COR-L47 (cell line): ENCODE measurements around the gene FLG.
"Not testable (repeated sequence)": the region's sequence is repeated elsewhere in the genome, so short reads cannot be mapped to it uniquely, and the experiment has no call there.

Experiments
- DNase-seq: peaks from one replicate; lab custom pipeline; 2025; lab: John Stamatoyannopoulos, UW

Gene FLG

GRCh38 chr1:152325111-152325510 is at the start of gene FLG:
Gene FLG, minus strand, starts transcription at chr1:152325239. Its CDS starts 9,783 bp downstream, at chr1:152315456.
- DNase-seq: no peak

GRCh38 chr1:152374451-152374850 is 49.4 kb upstream of the FLG start:
- DNase-seq: no peak

GRCh38 chr1:152372672-152373071 is 47.6 kb upstream of the FLG start:
- DNase-seq: no peak

- no peak for DNase-seq
These were observed 42.4 kb upstream of the FLG start for GRCh38 chr1:152367436-152367835.

GRCh38 chr1:152359906-152360305 is 34.9 kb upstream of the FLG start, which contains the start of gene FLG2:
Gene FLG2, minus strand, starts transcription at chr1:152360006. Its CDS starts 1,122 bp downstream, at chr1:152358884.
- no peak for DNase-seq

GRCh38 chr1:152356736-152357135 is 31.7 kb upstream of the FLG start:
- no peak for DNase-seq

- DNase-seq: no peak
These were observed 24.6 kb upstream of the FLG start for GRCh38 chr1:152349611-152350010.

GRCh38 chr1:152348447-152348846 is 23.4 kb upstream of the FLG start:
- no peak for DNase-seq

- DNase-seq: peak; percentile 4
These were observed 22.2 kb upstream of the FLG start for GRCh38 chr1:152347116-152347728.

- no peak for DNase-seq
These were observed 19.4 kb upstream of the FLG start for GRCh38 chr1:152344438-152344837.

GRCh38 chr1:152343006-152343405 is 18.0 kb upstream of the FLG start:
- no peak for DNase-seq

GRCh38 chr1:152335399-152335798 is 10.4 kb upstream of the FLG start:
- no peak for DNase-seq

- DNase-seq: no peak
These were observed 3.9 kb upstream of the FLG start for GRCh38 chr1:152328801-152329391.

- no peak for DNase-seq
These were observed 11.1 kb downstream of the FLG start for GRCh38 chr1:152313970-152314369.

GRCh38 chr1:152313319-152313801 is 11.7 kb downstream of the FLG start:
- no peak for DNase-seq

- not testable (repeated sequence) for DNase-seq
These were observed 12.9 kb downstream of the FLG start for GRCh38 chr1:152312169-152312568.

GRCh38 chr1:152309955-152310354 is 15.1 kb downstream of the FLG start:
- no peak for DNase-seq

- not testable (repeated sequence) for DNase-seq
These were observed 15.6 kb downstream of the FLG start for GRCh38 chr1:152309320-152309901.

- DNase-seq: not testable (repeated sequence)
These were observed 16.3 kb downstream of the FLG start for GRCh38 chr1:152308758-152309157.

GRCh38 chr1:152307970-152308369 is 17.1 kb downstream of the FLG start:
- DNase-seq: not testable (repeated sequence)

GRCh38 chr1:152306123-152306522 is 18.9 kb downstream of the FLG start:
- DNase-seq: not testable (repeated sequence)

- not testable (repeated sequence) for DNase-seq
These were observed 20.3 kb downstream of the FLG start for GRCh38 chr1:152304773-152305172.
